OCI-LY7 (cell line): ENCODE measurements around the gene KCNJ9. TPM values are rescaled to one million over a fixed set of nuclear protein-coding genes. Genes with fewer than 3 reads are reported as not detected.

Experiments used
- BruUV-seq: library from RNA; stranded (reverse); fragments of 400-500 nt; replicated peaks from 2 replicates; lab custom pipeline; 2021; lab: Mats Ljungman, UMichigan
- CTCF ChIA-PET: fragments of 300-600 bp; sonication (Branson Sonifier 250); formaldehyde crosslinking; loops from one replicate; lab custom pipeline; 2022; ENCODE audit warnings: antibody characterized with exemption; ENCODE audit not compliant: unreplicated experiment; lab: Charles Lee
- POLR2A ChIA-PET: fragments of 300-600 bp; sonication (Branson Sonifier 250); formaldehyde crosslinking; loops from one replicate; lab custom pipeline; 2022; ENCODE audit warnings: antibody characterized with exemption; lab: Charles Lee
- DNase-seq: peaks from one replicate; pipeline ENCODE4 v3.0.0-alpha.2; 2015; ENCODE audit warnings: low spot score
- H2AFZ ChIP-seq: fragments of 200-600 bp; sonication (generic), shearing (Covaris generic); 2 replicates; pipeline ENCODE4 v1.6.1; 2014; ENCODE audit warnings: mild to moderate bottlenecking, antibody characterized with exemption, low read length, moderate library complexity
- H3K27ac ChIP-seq: fragments of 200-600 bp; sonication (generic); 2 replicates; pipeline ENCODE4 v1.5.1; 2014; ENCODE audit warnings: mixed run types, low read depth, mild to moderate bottlenecking, moderate library complexity, low read length, inconsistent platforms; ENCODE audit not compliant: poor library complexity, severe bottlenecking
- H3K36me3 ChIP-seq: fragments of 200-600 bp; sonication (generic); 2 replicates; pipeline ENCODE4 v1.6.1; 2014; ENCODE audit warnings: mild to moderate bottlenecking, antibody characterized with exemption, low read length, moderate library complexity, mixed read lengths; ENCODE audit not compliant: insufficient read depth
- H3K4me1 ChIP-seq: fragments of 200-600 bp; sonication (generic); 2 replicates; pipeline ENCODE4 v1.5.1; 2014; ENCODE audit warnings: mild to moderate bottlenecking, low read length; ENCODE audit not compliant: insufficient read depth, poor library complexity, severe bottlenecking
- H3K4me2 ChIP-seq: fragments of 200-600 bp; sonication (generic); 2 replicates; pipeline ENCODE4 v1.6.1; 2014; ENCODE audit warnings: mild to moderate bottlenecking, low read length
- H3K4me3 ChIP-seq: fragments of 200-600 bp; sonication (generic); 2 replicates; pipeline ENCODE4 v1.5.1; 2014; ENCODE audit warnings: mild to moderate bottlenecking, low read depth, low read length; ENCODE audit not compliant: poor library complexity, severe bottlenecking
- H3K79me2 ChIP-seq: fragments of 200-600 bp; sonication (generic); 2 replicates; pipeline ENCODE4 v1.6.1; 2016; ENCODE audit warnings: low read depth, mild to moderate bottlenecking, low read length, moderate library complexity, mixed read lengths; ENCODE audit not compliant: insufficient read depth
- H3K9me2 ChIP-seq: fragments of 200-600 bp; sonication (generic); 2 replicates; pipeline ENCODE4 v1.6.1; 2016; ENCODE audit warnings: mild to moderate bottlenecking, low read length, mixed read lengths; ENCODE audit not compliant: insufficient read depth
- H3K9me3 ChIP-seq: fragments of 200-600 bp; sonication (generic); 2 replicates; pipeline ENCODE4 v1.6.1; 2014; ENCODE audit warnings: mild to moderate bottlenecking, mixed run types, low read length, mixed read lengths
- H4K20me1 ChIP-seq: fragments of 200-600 bp; sonication (generic); 2 replicates; pipeline ENCODE4 v1.6.1; 2014; ENCODE audit warnings: mild to moderate bottlenecking, antibody characterized with exemption, low read length, moderate library complexity, mixed read lengths; ENCODE audit not compliant: insufficient read depth
- CTCF ChIP-seq: fragments of 200-600 bp; sonication (generic); conservative IDR thresholded peaks from 2 replicates; pipeline ENCODE4 v1.5.1; 2014; ENCODE audit warnings: mild to moderate bottlenecking, antibody characterized with exemption, low read length, moderate library complexity, mixed read lengths
- EZH2phosphoT487 ChIP-seq: fragments of 200-600 bp; sonication (generic); IDR thresholded peaks from 2 replicates; pipeline ENCODE4 v1.6.1; 2018; ENCODE audit warnings: low read depth, borderline replicate concordance, mild to moderate bottlenecking, mixed run types, antibody characterized with exemption, low read length, moderate library complexity, mixed read lengths
- intact Hi-C: fragments of 100-400 bp; cut with micrococcal nuclease; formaldehyde crosslinking; loops from one replicate; pipeline ENCODE4 v1.10.0; 2022; ENCODE audit not compliant: unreplicated experiment
- total RNA-seq, 2 experiments: library from RNA; depleted of rRNA in 1 of 2; stranded (reverse); fragments of >200 nt in 1 of 2; shearing (Covaris generic) in 1 of 2; gene quantifications; 2 replicates each; pipeline ENCODE4 v1.2.3, GENCODE V29; 2014 to 2022

The KCNJ9 gene
- total RNA-seq, 2 experiments from 2014 or later, result not detected

- intact Hi-C loops, result no loop called here
- no peaks in the 10 kb centered on the region for H3K9me2 ChIP-seq
- H4K20me1 ChIP-seq, result no peaks in the 10 kb centered on the region
- peak within 1 kb of the TSS; percentile 70 for H3K4me3 ChIP-seq
- ChIA-PET POLR2A (interaction anchor here (0.6 kb wide), 2 partner anchors 95 to 194 kb away, joined by 7 read pairs; no protein-coding TSS in a partner anchor), CTCF (interaction anchor here (0.7 to 1.0 kb wide), 2 partner anchors 9 to 22 kb away, joined by 3 to 6 read pairs; no protein-coding TSS in a partner anchor)
- H3K79me2 ChIP-seq, result no peaks in the 10 kb centered on the region
- peak within 1 kb of the TSS; percentile 84 for H2AFZ ChIP-seq
- H3K4me1 ChIP-seq, result peaks cover 17% of the 10 kb centered on the region
- TF ChIP-seq CTCF (no peak), EZH2phosphoT487 (no peak)
- peak within 1 kb of the TSS; percentile 82 for H3K4me2 ChIP-seq
- no peak within 1 kb of the TSS for H3K27ac ChIP-seq
- no TSS peak for BruUV-seq
- no peak for DNase-seq
- H3K36me3 ChIP-seq, result no peaks in the 10 kb centered on the region
- no peaks in the 10 kb centered on the region for H3K9me3 ChIP-seq
Measured at GRCh38 chr1:160069460-160070231, 11.7 kb upstream of the KCNJ9 start, which contains the start of gene KCNJ10. KCNJ10 (minus strand) TSS chr1:160070160; CDS start chr1:160042532, 27,628 bp downstream.

DNA sequence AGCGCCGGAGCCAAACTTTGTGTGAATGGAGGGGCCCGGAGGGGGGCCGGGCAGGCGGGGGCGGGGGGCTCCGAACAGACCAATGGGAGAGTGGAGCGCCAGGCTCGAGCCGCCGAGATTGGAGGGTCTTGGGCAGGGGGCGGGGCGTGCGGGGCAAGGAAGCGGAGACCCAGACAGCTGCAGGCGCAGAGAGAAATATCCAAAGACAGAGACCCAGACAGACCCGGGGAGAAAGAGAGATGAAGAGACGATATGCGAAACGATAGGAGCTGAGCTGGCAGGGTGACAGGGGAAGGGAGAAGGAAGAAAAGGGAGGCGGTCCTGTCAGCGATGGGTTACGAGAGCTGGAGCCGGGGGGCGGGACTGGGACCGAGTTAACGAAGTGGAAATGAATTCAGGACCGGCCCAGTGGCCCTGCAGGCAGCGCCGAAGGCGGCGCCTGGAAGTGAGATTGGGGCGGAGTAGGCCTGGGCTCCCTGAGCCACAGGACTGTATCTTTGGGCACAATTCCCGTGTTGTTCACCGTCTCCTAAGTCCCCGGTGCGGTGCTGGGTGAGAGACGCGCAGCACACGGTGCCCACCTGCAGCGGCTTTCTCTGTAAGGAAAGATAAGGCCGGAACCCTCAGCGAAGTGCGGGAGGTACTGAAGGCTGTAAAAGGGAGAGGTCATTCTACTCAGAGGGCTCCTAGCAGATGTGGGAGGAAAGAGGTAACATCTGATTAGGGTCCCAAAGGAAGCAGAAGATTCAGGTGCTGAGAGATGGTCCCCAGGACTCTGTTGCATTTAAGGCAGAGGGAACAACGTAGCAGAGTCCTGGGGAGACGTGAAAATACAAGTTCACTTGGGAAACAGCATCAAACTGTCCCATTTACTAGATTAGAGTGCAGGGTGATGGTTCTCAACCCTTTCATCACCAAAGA, 10.8 kb upstream of the KCNJ9 start:
- H3K4me1 ChIP-seq, result peaks cover 17% of the 10 kb centered on the region
- no peaks in the 10 kb centered on the region for H4K20me1 ChIP-seq
- no TSS peak for BruUV-seq
- no peaks in the 10 kb centered on the region for H3K9me2 ChIP-seq
- TF ChIP-seq EZH2phosphoT487 (no peak), CTCF (no peak)
- no peaks in the 10 kb centered on the region for H3K9me3 ChIP-seq
- intact Hi-C loops, result no loop called here
- peak overlapping the region; percentile 84 for H2AFZ ChIP-seq
- H3K36me3 ChIP-seq, result no peaks in the 10 kb centered on the region
- peak; percentile 84 for DNase-seq
- ChIA-PET CTCF (interaction anchor here (0.7 to 1.0 kb wide), 2 partner anchors 8 to 23 kb away, joined by 3 to 6 read pairs; no protein-coding TSS in a partner anchor), POLR2A (no interaction called here)
- H3K4me3 ChIP-seq, result peak overlapping the region; percentile 70
- H3K27ac ChIP-seq, result no peak overlapping the region
- no peaks in the 10 kb centered on the region for H3K79me2 ChIP-seq
- H3K4me2 ChIP-seq, result peak overlapping the region; percentile 82
